Chondrocyte (in vitro differentiated cells): ENCODE results near the gene MRPL19. TPM values are rescaled to one million over a fixed set of nuclear protein-coding genes. Genes with fewer than 3 reads are reported as not detected.

Source experiments
- DNase-seq: peaks from one replicate; pipeline ENCODE4 v3.0.0; 2021; ENCODE audit warnings: mixed read lengths, low spot score
- H3K27ac Mint-ChIP-seq: one replicate; pipeline ENCODE4 v1.8.0; 2021; ENCODE audit warnings: mild to moderate bottlenecking, moderate library complexity, mixed read lengths; ENCODE audit not compliant: unreplicated experiment
- H3K27me3 Mint-ChIP-seq: 2 replicates; pipeline ENCODE4 v1.8.0; 2021; ENCODE audit warnings: low read depth, mixed read lengths
- H3K36me3 Mint-ChIP-seq: 2 replicates; pipeline ENCODE4 v1.8.0; 2021; ENCODE audit warnings: low read depth, mixed read lengths
- H3K4me1 Mint-ChIP-seq: 2 replicates; pipeline ENCODE4 v1.8.0; 2021; ENCODE audit warnings: low read depth, mild to moderate bottlenecking, mixed read lengths
- H3K4me3 Mint-ChIP-seq: one replicate; pipeline ENCODE4 v1.8.0; 2021; ENCODE audit warnings: mild to moderate bottlenecking, moderate library complexity, mixed read lengths; ENCODE audit not compliant: unreplicated experiment
- H3K9me3 Mint-ChIP-seq: 2 replicates; pipeline ENCODE4 v1.8.0; 2021; ENCODE audit warnings: low read depth, mixed read lengths
- total RNA-seq: library from RNA; stranded (reverse); gene quantifications from 3 replicates; pipeline ENCODE4 v1.2.1, GENCODE V29; 2021
- TF ChIP-seq, protein P1 (sequence below): fragments of 200-600 bp; sonication (generic); IDR thresholded peaks from 2 replicates; pipeline ENCODE4 v1.5.0; 2021; ENCODE audit warnings: antibody characterized with exemption, mild to moderate bottlenecking, moderate library complexity

The MRPL19 gene
- total RNA-seq, 1 donor from 2014 or later: 43.5 TPM

DNA sequence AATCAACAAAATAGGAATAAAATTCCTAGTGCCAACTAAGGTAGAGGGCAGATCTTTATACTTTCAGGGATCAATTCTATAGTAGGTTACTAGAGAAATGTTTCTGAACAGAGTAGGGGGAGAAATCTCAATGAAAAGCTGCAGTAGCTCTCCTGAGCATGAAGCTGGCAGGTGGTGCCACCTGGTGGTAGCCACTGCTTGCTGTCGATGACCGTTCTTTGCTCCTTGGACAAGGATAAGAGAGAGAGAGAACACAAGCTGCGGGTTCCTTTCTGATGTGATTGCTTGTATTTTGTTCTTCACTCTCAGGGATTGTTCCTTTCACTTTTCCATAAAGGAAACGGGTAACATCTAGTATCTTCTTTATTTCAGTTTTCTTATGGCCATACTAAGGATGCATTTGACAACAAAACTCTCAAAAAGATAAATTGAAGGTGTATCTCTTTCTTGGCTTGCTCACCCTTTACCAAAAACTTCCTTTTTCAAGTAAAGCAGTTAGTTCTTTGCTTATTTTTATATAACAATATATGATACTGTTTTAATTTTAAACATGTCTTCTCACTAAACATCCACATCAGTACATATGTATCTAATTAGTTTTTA is 18.6 kb upstream of the MRPL19 start:
- no peak overlapping the region for H3K4me3 Mint-ChIP-seq
- TF ChIP-seq, protein P1, sequence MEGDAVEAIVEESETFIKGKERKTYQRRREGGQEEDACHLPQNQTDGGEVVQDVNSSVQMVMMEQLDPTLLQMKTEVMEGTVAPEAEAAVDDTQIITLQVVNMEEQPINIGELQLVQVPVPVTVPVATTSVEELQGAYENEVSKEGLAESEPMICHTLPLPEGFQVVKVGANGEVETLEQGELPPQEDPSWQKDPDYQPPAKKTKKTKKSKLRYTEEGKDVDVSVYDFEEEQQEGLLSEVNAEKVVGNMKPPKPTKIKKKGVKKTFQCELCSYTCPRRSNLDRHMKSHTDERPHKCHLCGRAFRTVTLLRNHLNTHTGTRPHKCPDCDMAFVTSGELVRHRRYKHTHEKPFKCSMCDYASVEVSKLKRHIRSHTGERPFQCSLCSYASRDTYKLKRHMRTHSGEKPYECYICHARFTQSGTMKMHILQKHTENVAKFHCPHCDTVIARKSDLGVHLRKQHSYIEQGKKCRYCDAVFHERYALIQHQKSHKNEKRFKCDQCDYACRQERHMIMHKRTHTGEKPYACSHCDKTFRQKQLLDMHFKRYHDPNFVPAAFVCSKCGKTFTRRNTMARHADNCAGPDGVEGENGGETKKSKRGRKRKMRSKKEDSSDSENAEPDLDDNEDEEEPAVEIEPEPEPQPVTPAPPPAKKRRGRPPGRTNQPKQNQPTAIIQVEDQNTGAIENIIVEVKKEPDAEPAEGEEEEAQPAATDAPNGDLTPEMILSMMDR: peak; percentile 96
- no peaks in the 10 kb centered on the region for H3K36me3 Mint-ChIP-seq
- H3K27ac Mint-ChIP-seq: no peak overlapping the region
- peaks cover 3% of the 10 kb centered on the region for H3K27me3 Mint-ChIP-seq
- DNase-seq: no peak
- H3K9me3 Mint-ChIP-seq: no peaks in the 10 kb centered on the region
- peaks cover 4% of the 10 kb centered on the region for H3K4me1 Mint-ChIP-seq

DNA sequence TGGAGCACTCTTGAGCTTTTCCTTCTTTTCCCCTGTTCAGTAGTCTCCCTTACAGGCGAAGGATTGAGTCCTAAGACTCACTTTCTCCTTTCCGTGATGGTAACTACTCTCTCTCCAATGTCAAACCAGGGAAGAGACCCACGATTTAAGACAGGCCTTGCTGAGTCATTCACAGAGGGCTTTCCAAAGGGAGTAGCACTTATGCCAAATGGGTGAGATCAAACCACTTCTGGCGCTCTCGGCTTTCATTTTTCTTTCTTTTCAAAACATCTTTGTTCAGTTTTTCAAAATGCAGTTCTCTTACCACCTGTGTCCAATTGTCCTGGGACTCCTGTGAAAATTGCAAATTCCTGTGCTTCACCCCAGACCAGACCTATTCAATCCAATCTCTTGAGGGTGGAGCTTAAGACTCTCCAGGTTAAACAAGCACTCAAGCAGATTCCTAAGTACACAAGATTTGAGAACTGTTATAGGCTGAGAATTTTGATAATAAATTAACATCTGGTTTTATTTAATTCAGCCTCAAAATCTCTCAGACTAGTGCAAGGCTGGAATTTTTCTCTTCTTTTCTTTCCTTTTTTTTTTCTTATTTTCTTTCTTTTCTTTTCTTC is 14.4 kb upstream of the MRPL19 start:
- no peak overlapping the region for H3K4me3 Mint-ChIP-seq
- no peak overlapping the region for H3K27ac Mint-ChIP-seq
- no peaks in the 10 kb centered on the region for H3K36me3 Mint-ChIP-seq
- H3K4me1 Mint-ChIP-seq: peaks cover 4% of the 10 kb centered on the region
- H3K27me3 Mint-ChIP-seq: peaks cover 4% of the 10 kb centered on the region
- no peaks in the 10 kb centered on the region for H3K9me3 Mint-ChIP-seq
- TF ChIP-seq, protein P1: no peak
- DNase-seq: no peak

DNA sequence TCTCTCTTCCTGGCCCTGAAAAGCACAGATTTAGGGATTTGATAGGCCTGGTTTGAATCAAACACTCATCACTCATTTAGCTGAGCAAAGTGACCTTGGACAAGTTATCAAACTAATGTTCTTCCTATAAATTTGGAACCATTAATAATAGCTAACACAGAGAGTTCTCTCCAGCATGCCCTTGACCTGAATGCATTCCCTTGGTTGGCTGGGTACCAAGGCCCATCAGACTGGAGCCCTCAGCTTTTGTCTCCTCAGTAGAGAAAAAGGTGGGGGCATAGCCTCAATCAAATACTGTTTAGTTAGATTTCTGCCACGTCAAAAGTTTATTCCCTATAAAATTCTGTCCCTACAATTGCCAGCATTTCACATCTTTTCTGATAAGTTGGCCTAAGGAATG is 13.8 kb upstream of the MRPL19 start:
- Mint-ChIP-seq H3K9me3 (no peaks in the 10 kb centered on the region), H3K4me3 (no peak overlapping the region), H3K4me1 (peaks cover 4% of the 10 kb centered on the region), H3K27me3 (peaks cover 10% of the 10 kb centered on the region), H3K27ac (no peak overlapping the region), H3K36me3 (no peaks in the 10 kb centered on the region)
- no peak for DNase-seq
- TF ChIP-seq, protein P1: no peak

DNA sequence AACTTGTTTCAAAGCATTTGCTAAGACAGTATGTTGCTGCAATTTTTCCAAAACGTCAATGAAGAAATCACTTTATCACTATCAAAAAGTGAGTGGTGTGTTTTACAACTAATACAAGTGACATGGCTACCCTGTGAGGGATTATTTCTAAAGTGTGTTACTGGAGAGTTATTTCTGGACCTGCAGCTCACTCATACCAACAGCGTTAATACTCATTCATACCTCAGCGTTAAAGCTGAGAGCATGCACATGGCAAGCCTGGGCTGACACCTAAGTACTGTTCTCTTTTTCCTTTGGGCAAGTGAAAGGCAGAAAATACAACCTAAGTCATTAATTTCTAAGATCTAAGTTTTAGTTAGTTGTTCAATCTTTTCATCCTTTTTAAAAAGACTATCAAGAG is 13.0 kb upstream of the MRPL19 start:
- Mint-ChIP-seq H3K4me1 (peaks cover 4% of the 10 kb centered on the region), H3K27ac (no peak overlapping the region), H3K4me3 (no peak overlapping the region), H3K27me3 (peaks cover 16% of the 10 kb centered on the region), H3K9me3 (no peaks in the 10 kb centered on the region), H3K36me3 (no peaks in the 10 kb centered on the region)
- DNase-seq: no peak
- TF ChIP-seq, protein P1: no peak

DNA sequence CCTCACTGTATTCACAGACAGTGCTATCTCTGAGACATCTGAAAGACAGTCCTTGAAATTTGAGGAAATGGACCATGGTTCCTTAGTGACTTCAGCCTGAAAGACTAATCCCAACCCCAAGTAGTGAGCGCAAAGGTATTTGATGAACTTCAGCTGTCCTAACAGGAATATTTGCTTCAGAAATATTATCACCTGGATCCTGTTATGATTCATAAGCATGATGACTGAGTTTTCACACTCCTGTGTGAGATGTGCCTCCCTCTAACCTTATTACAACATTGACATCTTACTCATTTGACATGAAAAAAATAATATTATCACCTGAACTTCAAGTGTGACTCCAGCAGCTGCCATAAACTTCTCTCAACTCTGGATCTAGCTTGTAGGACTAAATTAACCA is 11.6 kb upstream of the MRPL19 start:
- TF ChIP-seq, protein P1: no peak
- Mint-ChIP-seq H3K9me3 (no peaks in the 10 kb centered on the region), H3K27ac (no peak overlapping the region), H3K36me3 (no peaks in the 10 kb centered on the region), H3K4me3 (no peak overlapping the region), H3K27me3 (peaks cover 17% of the 10 kb centered on the region), H3K4me1 (peaks cover 4% of the 10 kb centered on the region)
- no peak for DNase-seq
